Testis (tissue), 2 donors: ENCODE measurements around the gene SLC27A6.

Experiments
- POLR2A ChIP-seq: fragments of 450-650 bp; IDR thresholded peaks from one replicate; pipeline ENCODE4 v1.6.1; 2017; ENCODE audit warnings: antibody characterized with exemption, mild to moderate bottlenecking, moderate library complexity
- TF ChIP-seq, protein P1 (sequence below), 3 experiments: fragments of 450-650 bp in 2 of 3; fragments of 200-600 bp in 1 of 3; sonication (generic) in 1 of 3; IDR thresholded peaks; one replicate each; pipeline ENCODE4 v1.5.1; 2016 to 2019; ENCODE audit warnings: antibody characterized with exemption in 3 of 3, mild to moderate bottlenecking in 2 of 3, moderate library complexity in 1 of 3

DNA sequence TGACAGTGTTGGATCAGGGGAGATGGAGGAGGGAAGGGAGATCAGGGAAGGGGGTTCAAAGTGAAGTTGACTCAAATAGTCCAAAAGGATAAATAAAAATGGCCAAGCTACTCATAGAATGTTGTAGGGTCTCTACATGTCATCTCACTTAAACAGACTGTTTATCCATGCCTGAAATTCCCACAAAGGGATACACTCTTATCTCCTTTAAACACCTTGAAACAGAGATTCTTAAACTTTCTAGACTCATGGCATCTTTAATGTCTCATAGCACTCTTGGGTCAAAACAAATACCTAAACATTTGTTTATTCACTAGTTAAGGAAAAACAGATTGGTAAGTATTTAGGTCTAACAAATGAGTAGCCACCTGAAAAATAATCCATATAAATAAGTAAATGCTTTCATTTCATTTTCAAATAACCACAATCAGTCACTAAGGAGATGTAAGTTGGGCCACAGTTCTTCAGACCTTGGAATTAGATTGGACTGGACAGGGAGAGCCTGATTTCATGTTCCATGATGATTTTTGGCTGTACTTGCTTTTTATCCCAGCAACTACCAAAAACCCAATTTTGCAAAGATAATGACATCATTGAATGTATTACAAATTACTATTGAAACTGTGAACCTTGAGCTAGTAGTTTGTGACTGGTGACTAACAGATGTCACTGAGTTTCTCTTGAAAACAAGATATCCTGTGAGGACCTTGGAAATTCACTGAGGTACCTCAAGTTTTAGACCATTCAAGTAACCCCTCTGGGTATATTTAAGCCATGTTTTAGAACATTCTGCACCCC is 66.8 kb downstream of the SLC27A6 start:
- TF ChIP-seq, protein P1, sequence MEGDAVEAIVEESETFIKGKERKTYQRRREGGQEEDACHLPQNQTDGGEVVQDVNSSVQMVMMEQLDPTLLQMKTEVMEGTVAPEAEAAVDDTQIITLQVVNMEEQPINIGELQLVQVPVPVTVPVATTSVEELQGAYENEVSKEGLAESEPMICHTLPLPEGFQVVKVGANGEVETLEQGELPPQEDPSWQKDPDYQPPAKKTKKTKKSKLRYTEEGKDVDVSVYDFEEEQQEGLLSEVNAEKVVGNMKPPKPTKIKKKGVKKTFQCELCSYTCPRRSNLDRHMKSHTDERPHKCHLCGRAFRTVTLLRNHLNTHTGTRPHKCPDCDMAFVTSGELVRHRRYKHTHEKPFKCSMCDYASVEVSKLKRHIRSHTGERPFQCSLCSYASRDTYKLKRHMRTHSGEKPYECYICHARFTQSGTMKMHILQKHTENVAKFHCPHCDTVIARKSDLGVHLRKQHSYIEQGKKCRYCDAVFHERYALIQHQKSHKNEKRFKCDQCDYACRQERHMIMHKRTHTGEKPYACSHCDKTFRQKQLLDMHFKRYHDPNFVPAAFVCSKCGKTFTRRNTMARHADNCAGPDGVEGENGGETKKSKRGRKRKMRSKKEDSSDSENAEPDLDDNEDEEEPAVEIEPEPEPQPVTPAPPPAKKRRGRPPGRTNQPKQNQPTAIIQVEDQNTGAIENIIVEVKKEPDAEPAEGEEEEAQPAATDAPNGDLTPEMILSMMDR (IDR thresholded peaks at IDR 0.05): no peak
- TF ChIP-seq POLR2A: no peak
